ENCODE measurements around the gene C1orf115.
"Not testable (repeated sequence)": the region's sequence is repeated elsewhere in the genome, so short reads cannot be mapped to it uniquely, and the experiment has no call there.

The C1orf115 gene, protein sequence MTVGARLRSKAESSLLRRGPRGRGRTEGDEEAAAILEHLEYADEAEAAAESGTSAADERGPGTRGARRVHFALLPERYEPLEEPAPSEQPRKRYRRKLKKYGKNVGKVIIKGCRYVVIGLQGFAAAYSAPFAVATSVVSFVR

DNA sequence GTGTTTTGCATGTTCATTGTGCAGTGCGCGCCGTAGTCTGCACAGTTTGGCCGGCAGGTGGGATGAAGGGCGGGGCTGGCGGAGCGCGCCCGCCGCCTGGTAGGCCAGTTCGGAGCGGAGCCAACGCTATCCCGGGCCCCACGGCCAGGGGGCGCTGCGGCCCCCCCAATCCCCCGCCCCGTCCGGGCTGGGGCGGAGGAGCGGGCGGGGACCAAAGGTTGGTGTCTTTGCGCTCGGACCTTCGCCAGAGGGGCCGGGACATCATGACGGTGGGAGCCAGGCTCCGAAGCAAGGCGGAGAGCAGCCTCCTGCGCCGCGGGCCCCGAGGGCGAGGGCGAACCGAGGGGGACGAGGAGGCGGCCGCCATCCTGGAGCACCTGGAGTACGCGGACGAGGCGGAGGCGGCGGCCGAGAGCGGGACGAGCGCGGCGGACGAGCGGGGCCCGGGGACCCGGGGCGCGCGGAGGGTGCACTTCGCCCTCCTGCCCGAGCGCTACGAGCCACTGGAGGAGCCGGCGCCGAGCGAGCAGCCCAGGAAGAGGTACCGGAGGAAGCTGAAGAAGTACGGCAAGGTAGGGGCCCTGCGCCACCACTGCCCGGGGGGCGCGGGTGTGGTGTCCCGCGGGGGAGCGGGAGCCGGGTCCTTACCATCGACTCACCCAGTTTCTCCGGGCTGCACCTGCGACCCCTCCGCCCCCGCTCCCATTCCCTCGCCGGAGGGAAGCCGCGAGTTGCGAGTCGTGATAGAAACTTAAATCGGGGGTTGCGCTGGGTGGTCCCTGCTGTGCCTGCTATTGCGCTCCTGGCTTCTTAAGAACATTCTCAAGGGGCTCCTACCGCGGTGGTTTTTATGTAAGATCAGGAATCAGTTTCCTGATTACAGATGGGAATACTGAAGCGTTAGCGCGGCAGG lies at the start of gene C1orf115:
TSS of gene C1orf115 (plus strand) at position 224 of the 913 bp plus-strand sequence. CDS start at position 264, 40 bp downstream.
- DNase-seq = peak; percentile 86

GRCh38 chr1:220642285-220642684 lies 47.9 kb upstream of the C1orf115 start:
- no peak for DNase-seq

GRCh38 chr1:220652995-220653394 lies 37.2 kb upstream of the C1orf115 start:
- no peak for DNase-seq

GRCh38 chr1:220655509-220655908 lies 34.7 kb upstream of the C1orf115 start:
- DNase-seq = no peak

- no peak for DNase-seq
Observed at GRCh38 chr1:220655961-220656740, 34.0 kb upstream of the C1orf115 start.

DNA sequence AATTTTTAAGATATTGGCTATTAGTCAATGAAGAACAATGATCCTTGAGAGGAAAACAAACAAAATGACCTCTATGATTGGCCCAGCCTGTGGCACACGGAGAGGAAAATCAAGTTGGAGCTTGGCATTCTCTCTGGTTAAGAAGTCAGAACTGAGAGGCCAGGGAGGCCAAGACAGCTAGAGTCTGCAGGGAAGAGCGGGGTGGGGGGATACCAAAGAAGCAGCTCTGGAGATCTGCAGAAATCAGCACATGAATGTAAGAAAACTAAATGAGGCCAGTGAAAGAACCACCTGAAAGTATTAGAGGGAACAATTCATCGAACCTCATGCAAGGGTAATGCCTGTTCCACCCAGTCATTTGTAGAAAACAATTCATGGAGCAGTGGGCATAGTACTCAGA lies 23.8 kb upstream of the C1orf115 start:
- DNase-seq = no peak

DNA sequence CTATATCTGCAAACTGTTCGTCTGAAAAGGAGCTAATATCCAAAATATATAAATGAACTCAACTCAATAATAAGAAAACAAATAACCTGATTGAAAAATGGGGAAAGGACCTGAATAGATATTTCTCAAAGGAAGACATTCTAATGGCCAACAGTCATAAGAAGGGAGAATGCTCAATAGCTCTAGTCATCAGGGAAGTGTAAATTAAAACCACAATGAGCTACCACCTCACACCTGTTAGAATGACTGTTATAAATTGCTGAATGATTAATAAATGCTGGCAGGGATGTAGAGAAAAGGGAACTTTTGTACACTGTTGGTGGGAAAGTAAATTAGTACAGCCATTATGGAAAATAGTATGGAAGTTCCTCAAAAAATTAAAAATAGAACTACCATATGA lies 21.2 kb upstream of the C1orf115 start:
- no peak for DNase-seq

DNA sequence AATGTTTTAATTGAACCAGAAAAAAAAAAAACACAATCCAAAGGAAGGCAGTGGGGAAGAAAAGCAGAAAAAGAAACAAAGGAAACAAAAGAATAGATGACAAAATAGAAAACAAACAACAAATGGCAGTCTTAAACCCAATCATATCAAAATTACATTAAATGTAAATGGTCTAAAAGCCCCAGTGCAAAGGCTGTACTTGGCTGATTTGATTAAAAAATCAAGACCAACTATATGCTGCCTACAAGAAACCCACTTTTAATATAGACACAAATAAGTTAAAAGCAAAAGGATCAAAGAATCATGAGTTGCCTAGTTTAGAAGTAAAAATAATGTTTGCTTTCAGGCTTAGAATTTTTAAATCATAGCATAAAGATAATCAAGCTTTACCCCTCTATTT lies 19.8 kb upstream of the C1orf115 start:
- DNase-seq = no peak

DNA sequence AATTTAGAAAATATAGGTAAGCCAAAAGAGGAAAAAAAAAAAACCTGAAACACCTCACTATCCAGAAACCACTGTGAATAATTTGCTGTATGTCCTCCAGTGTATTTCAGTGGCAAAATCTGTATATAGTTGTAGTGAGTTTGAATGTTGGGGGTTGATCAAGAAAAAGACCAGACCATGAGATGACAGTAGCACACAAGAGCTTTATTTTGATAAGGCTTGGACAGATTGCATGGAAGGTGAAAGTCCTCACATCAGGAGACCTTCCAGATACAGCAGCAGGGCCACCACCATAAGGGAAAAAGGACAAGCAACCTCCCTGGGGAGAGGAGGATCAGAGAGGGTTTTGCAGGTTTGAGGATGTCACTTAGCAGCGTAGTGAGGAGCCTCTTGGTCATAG lies 16.2 kb upstream of the C1orf115 start:
- no peak for DNase-seq

- DNase-seq = no peak
Observed at GRCh38 chr1:220677251-220677650, 12.9 kb upstream of the C1orf115 start.

DNA sequence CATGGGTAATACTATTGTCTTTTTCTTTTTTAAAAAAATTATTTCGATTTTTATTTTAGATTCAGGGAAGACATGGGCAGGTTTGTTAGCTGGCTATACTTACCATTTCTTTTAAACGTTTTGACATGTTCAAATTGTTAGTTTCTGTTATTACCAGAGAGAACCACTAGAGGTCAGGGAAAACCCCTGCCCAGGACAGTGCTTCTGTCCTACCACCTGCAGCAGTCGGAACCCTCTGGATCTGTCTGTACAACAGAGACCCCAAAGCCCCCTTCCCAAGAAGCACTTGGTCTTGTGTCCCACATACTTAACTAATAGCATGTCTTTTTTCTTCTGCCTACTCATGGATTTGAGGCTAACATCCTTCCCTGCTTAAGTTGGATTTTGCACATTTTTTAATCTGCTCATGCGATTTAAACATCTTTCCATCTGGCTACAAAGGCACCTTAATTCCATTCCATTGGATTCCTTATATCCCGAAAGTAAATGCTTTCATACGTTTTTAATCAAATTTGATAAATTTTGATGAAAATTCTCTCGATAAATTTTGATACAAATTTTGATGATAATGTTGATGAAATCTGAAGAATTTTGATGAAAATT lies 10.0 kb upstream of the C1orf115 start:
- no peak for DNase-seq

DNA sequence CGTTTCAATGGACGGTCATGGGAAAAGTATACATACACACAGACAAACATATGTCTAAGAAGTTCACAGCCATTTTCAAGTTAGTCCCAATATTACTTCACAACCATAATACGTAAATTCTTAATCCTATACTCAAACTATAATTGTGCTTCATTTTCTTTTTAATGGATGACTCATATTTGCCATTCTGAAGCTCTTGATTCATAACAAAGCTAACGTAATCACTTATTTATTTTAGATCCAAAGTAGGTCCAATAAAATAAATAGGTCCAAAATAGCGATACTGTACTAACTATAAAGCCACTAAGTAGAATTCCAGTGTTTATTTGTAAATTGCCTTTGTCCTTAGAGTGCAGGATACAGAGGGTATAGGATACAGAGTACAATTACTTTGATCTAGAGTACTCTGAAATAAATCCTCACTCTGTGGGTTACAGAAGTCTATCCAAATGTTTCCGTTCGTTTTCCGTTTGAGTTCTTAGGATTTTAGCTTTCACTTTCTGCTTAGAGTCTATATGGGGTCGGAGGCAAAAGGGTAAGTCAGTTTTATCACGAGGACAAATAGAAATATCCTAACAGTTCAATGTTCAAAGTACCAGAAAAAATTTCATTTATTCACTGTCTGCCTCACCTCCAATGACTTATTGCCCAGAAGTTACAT lies 8.8 kb upstream of the C1orf115 start:
- DNase-seq = no peak

DNA sequence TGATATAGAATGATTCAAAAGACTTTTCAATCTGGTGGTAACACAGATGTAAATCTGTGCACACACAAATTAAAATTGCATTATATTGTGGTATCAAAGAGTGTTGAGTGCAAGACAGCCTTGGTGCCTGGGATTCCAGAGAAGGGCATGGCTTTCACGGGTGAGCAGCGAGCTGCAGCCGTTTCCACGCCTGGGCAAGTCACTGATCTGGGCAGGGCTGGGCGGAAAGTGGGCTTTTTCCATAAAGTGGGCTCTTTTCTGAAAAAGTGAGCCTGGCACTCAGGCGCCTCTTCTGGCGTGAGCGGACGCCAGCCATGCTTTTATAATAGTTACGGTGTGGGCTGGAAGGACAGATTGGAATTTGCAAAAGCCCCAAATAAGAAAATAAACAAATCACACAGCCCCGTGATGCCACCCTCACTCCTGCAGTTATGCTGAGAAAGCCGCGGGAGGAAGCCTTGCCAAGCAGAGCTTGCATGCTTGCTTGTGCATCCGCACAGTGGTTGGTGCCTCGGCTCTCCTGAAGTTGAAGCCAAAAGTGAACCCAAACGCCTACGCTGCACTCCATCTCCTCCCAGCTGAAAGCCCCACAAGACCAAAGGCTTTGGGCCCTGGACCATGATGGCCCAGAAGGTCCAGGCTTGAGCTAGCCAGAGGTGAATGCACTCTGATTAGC lies 7.1 kb upstream of the C1orf115 start:
- no peak for DNase-seq

- DNase-seq = not testable (repeated sequence)
Observed at GRCh38 chr1:220683716-220684115, 6.4 kb upstream of the C1orf115 start.

DNA sequence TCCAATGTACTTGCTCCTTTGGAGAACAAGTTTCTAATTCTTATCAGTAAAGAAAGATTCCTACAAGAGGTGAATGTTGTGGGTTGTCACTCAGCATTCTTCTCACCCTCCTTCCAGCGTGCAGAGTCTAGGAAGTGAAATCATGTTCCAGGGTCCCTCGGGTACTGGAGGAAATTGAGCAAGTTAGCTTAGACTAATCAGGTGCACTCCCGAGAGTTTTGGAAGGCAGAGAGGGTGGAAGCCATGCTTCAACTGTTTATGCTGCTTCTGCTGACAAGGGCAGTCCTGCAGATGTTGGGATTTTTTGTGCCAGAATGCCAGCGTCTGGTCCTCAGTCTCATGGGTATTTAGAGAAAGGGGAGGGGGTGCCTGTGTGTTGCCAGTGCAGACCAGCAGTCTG lies 5.3 kb upstream of the C1orf115 start:
- no peak for DNase-seq

GRCh38 chr1:220685879-220686278 lies 4.3 kb upstream of the C1orf115 start:
- no peak for DNase-seq

DNA sequence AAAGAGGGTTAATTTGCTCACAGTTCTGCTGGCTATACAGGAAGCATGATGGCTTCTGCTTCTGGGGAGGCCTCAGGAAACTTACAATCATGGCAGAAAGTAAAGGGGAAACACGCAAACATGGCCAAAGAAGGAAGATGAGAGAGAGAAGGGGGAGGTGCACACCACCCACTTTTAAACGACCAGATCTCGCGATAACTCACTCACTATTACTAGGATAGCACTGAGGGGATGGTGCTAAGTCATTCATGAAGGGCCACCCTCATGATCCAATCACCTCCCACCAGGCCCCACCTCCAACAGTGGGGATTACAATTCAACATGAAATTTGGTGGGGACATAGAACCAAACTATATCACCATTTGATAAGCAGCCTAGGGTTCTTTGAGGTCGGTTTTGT lies 2.4 kb upstream of the C1orf115 start:
- no peak for DNase-seq

- no peak for DNase-seq
Observed at GRCh38 chr1:220689666-220690065, 497 bp upstream of the C1orf115 start.

- DNase-seq = no peak
Observed at GRCh38 chr1:220691053-220691684, 1.0 kb downstream of the C1orf115 start.

DNA sequence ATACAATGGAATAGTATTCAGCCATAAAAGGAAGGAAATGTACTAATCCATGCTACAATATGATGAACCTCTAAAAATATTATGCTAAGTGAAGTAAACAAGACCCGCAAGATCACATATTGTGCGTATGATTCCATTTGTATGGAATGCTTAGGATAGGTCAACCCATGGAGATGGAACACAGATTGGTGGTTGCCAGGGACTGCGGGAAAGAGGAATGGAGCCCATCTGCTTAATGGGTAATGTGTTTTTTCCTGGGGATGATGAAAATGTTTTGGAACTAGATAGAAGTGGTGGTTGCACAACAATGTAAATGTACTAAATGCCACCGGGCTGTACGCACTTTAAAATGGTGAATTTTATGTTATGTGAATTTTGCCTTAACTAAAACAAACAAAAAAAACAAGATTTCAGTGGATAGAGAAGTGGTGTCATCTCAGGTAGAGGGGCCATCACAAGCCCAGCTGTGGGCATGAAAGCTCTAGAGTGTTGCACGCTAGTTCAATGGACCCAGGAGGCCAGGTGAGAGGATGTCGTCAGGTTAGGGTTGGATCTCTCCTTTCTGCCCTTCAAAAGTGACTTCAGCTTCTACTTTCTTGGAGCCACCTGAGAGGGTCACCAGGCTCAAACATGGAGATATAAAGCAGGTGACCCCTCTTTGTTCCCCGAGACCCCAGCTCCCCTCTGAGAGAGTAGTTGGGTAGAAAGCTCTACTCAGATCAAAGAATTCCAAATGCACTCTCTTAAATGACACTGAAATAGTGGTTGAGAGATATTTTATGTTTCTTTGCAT lies 2.5 kb downstream of the C1orf115 start:
- no peak for DNase-seq
